Uterus (tissue), 4 donors: Measurements from ENCODE around the gene GPR108. TPM values are rescaled to one million over a fixed set of nuclear protein-coding genes. Genes with fewer than 3 reads are reported as not detected.

Source experiments
- DNase-seq, 2 donors: peaks; one replicate each; pipeline ENCODE4 v3.0.0-alpha.2; 2019 to 2020
- H3K27ac ChIP-seq, 2 donors: fragments of 200-600 bp; sonication (generic); 1 replicate in 1 of 2; 2 replicates in 1 of 2; pipeline ENCODE4 v1.5.1; 2016 to 2018
- H3K27me3 ChIP-seq, 2 donors: fragments of 200-600 bp; sonication (generic); one replicate each; pipeline ENCODE4 v1.5.1; 2018 to 2019; ENCODE audit warnings: control low read depth in 1 of 2
- H3K36me3 ChIP-seq, 2 donors: fragments of 200-600 bp; sonication (generic); one replicate each; pipeline ENCODE4 v1.5.1; 2019; ENCODE audit warnings: control low read depth in 1 of 2
- H3K4me1 ChIP-seq, 2 donors: fragments of 200-600 bp; sonication (generic); one replicate each; pipeline ENCODE4 v1.5.1; 2018 to 2019; ENCODE audit warnings: control low read depth in 1 of 2
- H3K4me3 ChIP-seq, 2 donors: fragments of 200-600 bp; sonication (generic); 1 replicate in 1 of 2; 2 replicates in 1 of 2; pipeline ENCODE4 v1.5.1; 2018 to 2019; ENCODE audit warnings: mild to moderate bottlenecking in 1 of 2
- H3K9me3 ChIP-seq, 2 donors: fragments of 200-600 bp; sonication (generic); one replicate each; pipeline ENCODE4 v1.5.1; 2019; ENCODE audit warnings: control low read depth in 1 of 2
- CTCF ChIP-seq, 4 experiments: fragments of 200-600 bp in 2 of 4; fragments of 450-650 bp in 2 of 4; sonication (generic) in 2 of 4; IDR thresholded peaks; one replicate each; pipeline ENCODE4 v1.5.1; 2016 to 2019; ENCODE audit warnings: antibody characterized with exemption in 4 of 4, mild to moderate bottlenecking in 2 of 4, moderate library complexity in 1 of 4
- POLR2A ChIP-seq, 2 donors: fragments of 450-650 bp; IDR thresholded peaks; one replicate each; pipeline ENCODE4 v1.6.1; 2016; ENCODE audit warnings: antibody characterized with exemption in 2 of 2, mild to moderate bottlenecking in 1 of 2, moderate library complexity in 1 of 2
- intact Hi-C: fragments of 100-400 bp; cut with DNase I; formaldehyde crosslinking; loops from one replicate; pipeline ENCODE4 v1.15.1; 2023; ENCODE audit warnings: low total_unique reads
- total RNA-seq, 4 donors: library from RNA; depleted of rRNA in 3 of 4; stranded (reverse); fragments of >200 nt in 3 of 4; gene quantifications; one replicate each; pipeline versions ENCODE4 v1.1.0 to v1.2.4, GENCODE V29; 2014 to 2023
- donor health status: DM: yes; HTN: yes; CAD: no.

GPR108 gene
- total RNA-seq, 4 donors from 2014 or later: 38.6 to 147 (median 111) TPM

- no peak for DNase-seq
- Histone ChIP-seq H3K9me3 (no peaks in the 10 kb centered on the region), H3K27ac (no peak overlapping the region), H3K36me3 (no peaks in the 10 kb centered on the region), H3K27me3 (peaks cover 0 to 9% of the 10 kb centered on the region in 2 donors), H3K4me1 (no peaks in the 10 kb centered on the region), H3K4me3 (no peak overlapping the region)
- intact Hi-C loops: no loop called here
- peak in 2 of 4 experiments; percentile 5 to 24 for TF ChIP-seq CTCF (IDR thresholded peaks at IDR 0.05)
- TF ChIP-seq POLR2A (IDR thresholded peaks at IDR 0.05): no peak
These were observed 31.7 kb upstream of the GPR108 start for GRCh38 chr19:6769006-6769619.

GRCh38 chr19:6768236-6768785 is 30.9 kb upstream of the GPR108 start:
- no peaks in the 10 kb centered on the region for H3K36me3 ChIP-seq
- intact Hi-C loops: no loop called here
- no peak for DNase-seq
- H3K9me3 ChIP-seq: no peaks in the 10 kb centered on the region
- H3K4me1 ChIP-seq: no peaks in the 10 kb centered on the region
- no peak overlapping the region for H3K4me3 ChIP-seq
- TF ChIP-seq POLR2A (IDR thresholded peaks at IDR 0.05): no peak
- TF ChIP-seq CTCF (IDR thresholded peaks at IDR 0.05): no peak
- H3K27me3 ChIP-seq: peaks cover 0 to 9% of the 10 kb centered on the region in 2 donors
- H3K27ac ChIP-seq: no peak overlapping the region

GRCh38 chr19:6767357-6768235 is 30.2 kb upstream of the GPR108 start, which contains the start of gene SH2D3A:
Gene SH2D3A (minus strand): TSS chr19:6767435. CDS start chr19:6763748, 3,687 bp downstream.
- no peaks in the 10 kb centered on the region for H3K36me3 ChIP-seq
- H3K9me3 ChIP-seq: no peaks in the 10 kb centered on the region
- TF ChIP-seq POLR2A (IDR thresholded peaks at IDR 0.05) (peak in 1 of 2 donors; percentile 49), CTCF (IDR thresholded peaks at IDR 0.05) (no peak)
- H3K4me3 ChIP-seq: no peak within 1 kb of the TSS
- intact Hi-C loops: no loop called here
- H3K4me1 ChIP-seq: no peaks in the 10 kb centered on the region
- H3K27me3 ChIP-seq: peaks cover 0 to 9% of the 10 kb centered on the region in 2 donors
- no peak within 1 kb of the TSS for H3K27ac ChIP-seq
- DNase-seq: peak; percentile 40 to 43

- no peaks in the 10 kb centered on the region for H3K9me3 ChIP-seq
- no peaks in the 10 kb centered on the region for H3K4me1 ChIP-seq
- no peaks in the 10 kb centered on the region for H3K36me3 ChIP-seq
- H3K4me3 ChIP-seq: no peak overlapping the region
- DNase-seq: no peak
- no peak for TF ChIP-seq CTCF (IDR thresholded peaks at IDR 0.05)
- no peak for TF ChIP-seq POLR2A (IDR thresholded peaks at IDR 0.05)
- H3K27ac ChIP-seq: no peak overlapping the region
- intact Hi-C loops: no loop called here
- H3K27me3 ChIP-seq: peaks cover 0 to 9% of the 10 kb centered on the region in 2 donors
These were observed 29.6 kb upstream of the GPR108 start for GRCh38 chr19:6767081-6767356.
